ENCODE measurements around the gene XPC. TPM values are rescaled to one million over a fixed set of nuclear protein-coding genes. Genes with fewer than 3 reads are reported as not detected.

The XPC gene
- total RNA-seq, 1 donor from 2014 or later: 13.4 TPM

DNA sequence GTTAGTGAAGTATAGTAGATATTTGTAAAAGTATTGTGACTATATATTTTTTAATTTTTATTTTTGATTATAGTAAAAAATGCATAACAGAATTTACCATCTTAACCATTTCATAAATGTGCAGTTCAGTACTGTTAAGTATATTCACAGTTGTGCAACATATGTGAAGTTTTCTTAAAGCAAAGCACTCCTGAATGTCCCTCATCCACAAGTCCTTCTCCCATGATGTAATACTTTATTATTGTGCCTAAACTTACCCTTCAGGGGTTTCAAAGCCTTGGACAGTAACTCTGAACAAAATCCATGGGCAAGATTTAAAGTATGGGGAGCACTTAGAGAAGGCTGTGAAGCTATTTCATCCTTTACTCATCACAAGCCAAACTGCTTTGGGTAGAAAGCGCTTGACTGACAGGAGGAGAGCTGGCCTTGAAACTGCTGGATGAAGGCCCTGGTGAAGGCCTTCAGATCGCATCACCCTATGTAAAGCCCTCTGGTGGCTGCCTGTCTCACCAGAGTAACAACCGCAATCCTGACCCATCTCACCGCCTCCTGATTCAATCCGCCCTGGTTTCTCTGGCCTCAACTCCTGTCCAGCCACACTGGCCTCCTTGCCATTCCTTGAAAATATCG lies 28.3 kb upstream of the XPC start:
- ATAC-seq: no peak

GRCh38 chr3:14204515-14205284 lies 26.3 kb upstream of the XPC start:
- no peak for ATAC-seq

DNA sequence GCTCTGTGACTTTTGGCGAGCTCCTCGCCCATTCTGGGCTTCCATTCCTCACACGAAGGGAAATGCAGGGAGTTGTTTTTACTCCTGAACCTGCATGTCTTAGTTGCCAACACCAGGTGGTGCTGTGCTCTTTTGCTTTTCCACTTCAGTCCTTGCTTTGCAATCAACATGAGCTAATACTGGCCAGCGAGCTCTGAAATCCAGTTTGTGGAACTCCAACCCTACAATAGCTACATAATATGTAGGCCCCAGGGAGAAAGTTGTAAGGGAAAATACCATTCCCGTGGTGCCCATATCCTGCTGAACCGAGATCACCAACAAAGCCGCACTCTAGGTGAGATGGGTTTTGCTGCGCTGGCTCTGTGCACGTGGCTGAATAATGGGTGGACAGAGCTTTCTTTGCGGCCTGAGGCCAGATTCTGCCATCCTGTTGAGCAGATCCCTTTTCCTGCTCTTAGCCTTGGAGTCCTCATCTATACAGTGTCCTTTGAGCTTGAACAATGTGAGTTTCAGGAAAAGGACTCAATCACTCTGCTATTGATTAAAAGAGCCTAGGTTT lies 25.2 kb upstream of the XPC start:
- peak; percentile 72 for ATAC-seq

DNA sequence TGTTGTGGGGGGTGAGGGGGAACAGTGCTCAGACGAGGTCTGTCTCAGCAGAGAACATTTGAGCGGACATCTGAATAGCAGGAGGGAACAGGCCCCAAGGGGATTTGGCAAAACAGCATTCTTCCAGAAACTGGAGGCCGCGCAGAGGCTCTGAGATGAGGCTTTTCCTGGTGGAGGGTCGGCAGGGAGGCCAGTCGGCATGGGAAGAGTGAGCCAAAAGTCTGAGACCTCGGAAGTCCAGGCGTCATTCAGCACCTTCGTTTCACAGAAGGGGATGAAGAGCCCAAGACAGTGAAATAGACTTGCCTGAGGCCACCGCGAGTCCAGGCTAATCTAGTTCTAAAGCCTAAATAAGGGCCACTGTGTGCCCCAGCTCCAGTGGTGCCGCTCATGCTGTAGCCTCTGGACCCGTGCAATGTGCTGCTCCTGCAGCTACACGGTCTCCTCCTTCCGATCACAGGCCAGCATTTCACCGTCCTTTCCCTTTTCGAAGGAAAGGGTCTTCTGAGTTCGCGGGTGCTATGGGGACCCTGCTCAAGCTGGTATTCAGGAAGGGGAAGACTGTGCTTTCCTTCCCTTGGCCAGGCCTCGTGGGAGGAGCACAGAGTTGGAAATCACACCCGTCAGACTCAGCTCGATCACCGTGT lies 24.6 kb upstream of the XPC start:
- no peak for ATAC-seq

DNA sequence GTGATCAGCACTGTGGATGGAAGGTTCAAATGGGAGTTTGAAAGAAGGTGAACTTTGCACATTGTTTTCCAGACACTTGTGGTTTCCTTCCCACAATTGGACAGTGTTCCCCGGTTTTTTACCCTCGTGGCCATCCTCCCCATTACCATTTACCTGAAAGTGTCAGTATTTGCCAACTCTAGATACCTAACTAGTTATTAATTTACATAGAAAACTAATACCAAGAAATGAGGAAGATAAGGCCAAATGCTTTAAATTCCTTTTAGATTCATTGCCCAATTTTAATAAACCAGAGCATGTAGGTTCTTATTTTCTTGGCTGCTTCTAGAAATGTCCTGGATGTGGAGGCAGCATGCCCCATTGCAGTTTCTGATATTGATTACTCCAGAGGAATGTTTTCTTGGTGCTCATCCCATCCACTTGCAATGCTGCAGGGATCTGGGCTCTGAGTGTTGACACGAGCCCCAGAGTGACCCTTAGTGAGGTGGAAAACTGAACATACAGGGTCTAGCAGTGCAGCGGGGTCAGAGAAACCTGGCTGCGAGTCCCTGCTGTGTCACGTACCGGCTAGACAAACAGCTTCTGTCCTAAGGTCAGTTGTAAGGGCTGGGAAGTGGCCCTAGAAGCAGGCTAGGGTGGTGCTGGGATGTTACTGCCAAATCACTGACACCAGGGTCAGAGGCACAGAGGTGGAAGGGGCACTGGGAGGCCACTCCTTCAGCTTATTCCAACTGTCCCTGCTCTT lies 23.7 kb upstream of the XPC start:
- ATAC-seq: no peak

DNA sequence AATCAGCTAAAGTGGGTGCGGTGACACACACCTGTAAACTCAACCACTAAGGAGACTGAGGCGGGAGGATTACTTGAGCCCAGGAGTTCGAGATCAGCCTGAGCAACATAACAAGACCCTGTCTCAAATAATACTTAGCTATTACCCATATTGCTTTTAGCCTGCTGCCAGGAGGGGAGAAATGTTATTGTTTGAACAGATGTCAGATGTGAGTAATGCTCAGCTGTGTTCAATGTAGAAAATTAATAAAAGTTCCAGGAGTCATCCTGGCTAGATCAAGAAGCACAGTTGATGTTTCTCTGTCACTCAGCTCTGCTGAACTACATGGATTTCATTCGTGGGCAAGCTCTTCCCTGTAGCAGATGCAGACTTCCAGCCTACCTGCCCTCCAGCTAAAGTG lies 22.4 kb upstream of the XPC start:
- no peak for ATAC-seq

GRCh38 chr3:14200276-14200675 lies 21.9 kb upstream of the XPC start:
- no peak for ATAC-seq

GRCh38 chr3:14199641-14200040 lies 21.2 kb upstream of the XPC start:
- ATAC-seq: peak; percentile 94

DNA sequence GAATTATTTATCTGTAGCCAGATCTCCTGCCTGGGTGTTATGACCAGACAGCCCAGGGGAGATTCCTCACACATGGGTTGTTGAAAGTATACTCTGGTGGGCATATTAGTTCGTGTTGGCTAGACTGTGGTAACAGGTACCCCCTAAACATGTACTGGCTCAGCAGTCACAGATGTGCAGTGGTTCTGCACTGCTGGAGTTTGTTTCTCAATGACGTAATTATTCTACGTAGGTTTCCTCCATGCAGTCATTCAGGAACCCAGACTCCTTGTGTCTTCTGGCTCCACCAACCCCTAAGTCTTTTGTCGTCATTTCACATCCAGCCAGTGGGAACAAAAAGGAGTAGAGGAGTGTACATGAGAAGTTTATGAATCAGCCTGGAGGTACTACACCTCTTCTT lies 16.5 kb upstream of the XPC start:
- no peak for ATAC-seq

DNA sequence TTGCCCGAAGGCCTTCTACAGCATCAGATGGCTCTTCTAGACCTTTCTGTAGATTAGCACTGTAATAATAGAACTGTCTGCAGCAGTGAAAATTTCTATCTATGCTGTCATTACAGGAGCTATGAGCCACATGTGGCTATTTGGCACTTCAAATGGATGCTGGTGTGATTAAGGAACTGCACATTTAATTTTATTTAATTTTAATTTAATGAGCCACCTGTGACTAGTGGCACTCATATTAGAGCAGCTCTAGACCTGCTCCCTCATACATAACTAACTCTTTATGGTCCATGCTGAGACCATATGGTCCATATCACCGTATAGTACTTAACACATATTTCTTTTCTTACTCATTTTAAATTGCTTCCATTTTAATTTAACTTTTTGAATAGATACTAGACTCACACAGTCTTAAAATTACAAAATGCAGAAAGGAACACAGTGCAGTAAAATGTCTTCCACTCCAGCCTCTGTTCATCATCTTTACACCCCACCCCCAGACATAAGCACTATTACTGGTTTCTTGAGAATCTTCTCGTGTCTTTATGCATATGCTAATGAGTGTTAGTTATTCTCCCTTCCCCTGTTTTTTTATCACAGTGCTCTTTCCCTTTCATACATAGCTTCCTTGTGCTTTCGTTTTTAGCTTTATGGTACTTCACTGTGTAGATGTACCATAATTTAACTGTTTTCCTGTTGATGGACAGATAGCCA lies 9.8 kb upstream of the XPC start:
- ATAC-seq: no peak

DNA sequence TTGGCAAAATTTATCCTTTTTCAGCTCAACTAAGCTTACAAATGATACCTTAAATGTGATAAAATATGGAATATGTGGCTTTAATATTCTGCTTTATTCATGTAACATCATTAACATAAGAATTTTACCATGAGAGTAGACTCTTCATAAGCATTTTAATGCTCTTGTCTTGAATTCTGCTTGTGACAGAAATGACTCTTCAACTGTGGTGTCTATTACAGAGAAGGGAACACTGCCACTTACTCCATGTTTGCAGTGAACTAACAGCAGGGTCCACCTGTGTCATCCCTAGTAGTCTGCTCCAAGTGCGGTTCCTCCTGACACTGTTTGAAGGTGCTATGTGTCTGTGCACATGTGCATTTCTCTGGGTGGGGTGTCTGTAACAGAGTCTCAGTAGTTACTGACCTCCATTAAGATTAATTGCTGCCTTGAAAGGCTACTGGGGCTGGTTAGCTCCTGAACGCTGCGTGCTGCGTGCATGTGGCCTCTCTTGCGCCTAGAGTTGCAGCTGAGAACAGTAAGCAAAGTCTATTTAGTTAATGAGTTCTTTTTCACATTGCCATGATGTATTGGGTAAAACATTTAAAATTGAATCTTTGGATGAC lies 8.6 kb upstream of the XPC start:
- no peak for ATAC-seq

DNA sequence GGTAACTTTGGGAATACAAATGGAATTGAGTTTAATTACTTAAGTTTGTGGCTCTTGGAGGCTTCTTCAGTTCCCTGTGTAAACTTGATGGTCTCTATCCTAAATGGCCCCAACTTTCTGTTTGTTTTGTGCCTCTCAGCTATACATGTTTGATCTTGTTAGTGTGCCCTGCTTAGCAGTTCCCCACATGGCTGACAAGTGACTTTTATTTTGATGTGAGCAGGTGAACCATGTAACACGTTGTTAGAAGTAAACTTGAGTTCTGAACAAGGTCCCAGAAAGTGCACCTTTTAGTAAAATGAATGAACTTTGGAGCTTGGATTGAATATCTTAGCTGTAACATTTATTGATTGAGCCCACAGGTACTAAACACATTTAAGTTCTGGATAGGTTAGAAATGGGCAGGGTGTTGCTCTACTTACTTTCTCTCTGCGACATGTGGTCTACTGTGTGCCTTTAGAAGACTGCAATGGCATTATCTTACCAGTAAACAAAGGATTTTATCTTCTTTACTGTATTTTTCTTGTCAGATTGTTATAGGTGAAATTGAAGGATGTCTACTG lies 4.7 kb upstream of the XPC start:
- no peak for ATAC-seq

- no peak for ATAC-seq
Measured at GRCh38 chr3:14181253-14181652, 2.9 kb upstream of the XPC start.

DNA sequence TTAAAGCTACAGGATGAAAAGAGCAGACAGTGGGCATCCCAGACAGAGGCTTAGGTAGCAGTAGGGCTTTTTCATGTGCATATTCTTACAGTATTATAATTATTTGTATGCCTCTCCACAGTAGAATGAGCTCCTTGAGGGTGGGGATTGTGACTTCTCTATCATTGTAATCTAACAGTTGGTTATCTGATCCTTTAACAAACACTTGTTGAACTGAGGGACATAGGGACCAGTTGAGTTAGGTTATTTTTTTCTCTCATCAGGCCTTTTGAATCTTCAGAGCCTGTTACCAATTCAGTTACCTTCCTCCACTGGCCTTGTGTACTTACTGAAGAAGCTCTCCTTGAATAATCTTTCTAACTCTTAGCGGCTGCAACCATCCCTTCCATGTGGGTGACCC lies 1.4 kb upstream of the XPC start:
- no peak for ATAC-seq

DNA sequence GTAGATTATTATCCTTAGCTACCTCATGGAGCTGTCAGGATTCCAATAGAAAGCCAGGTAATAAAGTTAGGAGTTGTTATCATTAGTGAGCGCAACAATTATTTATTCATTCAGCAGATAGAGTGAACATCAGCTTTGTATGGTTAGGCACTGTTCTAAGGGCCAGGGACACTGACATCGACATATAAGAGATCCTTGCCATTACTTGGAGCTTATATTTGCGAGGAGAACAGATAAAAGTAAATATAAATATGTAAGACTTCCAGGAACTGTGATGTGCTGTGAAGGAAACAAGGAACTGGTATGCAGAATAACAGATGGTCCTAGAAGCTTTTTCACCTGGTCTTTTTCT lies 689 bp upstream of the XPC start:
- ATAC-seq: no peak

DNA sequence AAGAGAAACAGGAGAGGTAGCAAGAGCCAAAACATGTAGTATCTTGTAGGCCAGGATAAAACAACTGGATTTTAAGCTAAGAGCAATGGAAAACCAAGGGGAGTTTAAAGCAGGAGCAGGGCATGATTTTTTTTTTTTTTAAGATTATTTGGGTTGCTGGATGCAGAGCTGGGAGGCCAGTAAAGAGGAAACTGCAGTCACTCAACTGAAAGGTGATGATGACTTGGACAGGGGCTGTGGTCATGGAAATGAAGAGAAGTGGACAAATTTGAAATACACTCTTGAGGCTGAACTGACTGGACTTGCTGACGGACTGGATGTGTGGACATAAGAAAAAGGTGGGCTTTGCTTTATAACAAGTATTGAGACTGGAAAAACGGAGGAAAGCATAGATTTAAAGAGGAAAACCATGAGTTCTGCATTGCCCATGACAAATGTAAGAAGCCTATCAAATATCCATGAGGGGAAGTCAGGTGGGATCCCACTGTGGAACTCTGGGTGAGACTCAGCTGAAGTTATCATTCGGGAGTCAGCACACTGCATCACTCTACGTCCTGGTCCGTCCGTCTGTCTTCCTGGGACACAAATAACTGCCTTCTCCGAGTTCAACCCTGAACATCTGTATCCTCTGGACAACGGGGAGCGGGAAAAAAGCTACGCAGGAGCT lies 688 bp downstream of the XPC start:
- ATAC-seq: peak; percentile 25

DNA sequence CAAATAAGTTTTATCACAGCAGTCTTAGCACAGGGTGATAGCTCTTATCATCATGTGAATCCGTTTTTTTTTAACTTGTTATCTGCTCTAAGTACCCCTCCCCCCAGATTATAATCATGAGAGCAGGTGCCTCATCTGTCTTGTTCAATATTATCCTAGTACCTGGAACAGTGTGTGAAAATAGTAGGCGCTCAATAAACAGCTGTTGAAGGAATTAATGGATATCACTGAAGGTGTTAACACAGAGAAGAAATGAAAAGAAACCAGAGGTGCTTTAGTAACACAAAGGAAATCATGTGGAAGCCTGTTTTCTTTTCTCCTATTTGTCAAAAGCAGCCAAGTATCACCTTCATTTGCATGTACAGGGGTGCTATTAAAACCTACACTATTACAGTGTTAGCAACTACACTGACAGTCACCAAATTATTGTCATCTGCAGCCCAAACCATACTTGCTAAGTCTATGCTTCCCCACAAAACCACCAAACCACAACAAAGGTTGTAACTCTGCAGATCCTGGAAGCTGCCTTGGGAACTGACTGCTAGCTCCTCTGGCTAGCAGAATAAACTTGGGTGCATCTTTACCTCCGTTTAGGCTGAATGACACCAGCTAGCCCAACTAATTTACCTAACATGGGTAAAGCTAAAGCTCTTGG lies 2.9 kb downstream of the XPC start:
- ATAC-seq: no peak

DNA sequence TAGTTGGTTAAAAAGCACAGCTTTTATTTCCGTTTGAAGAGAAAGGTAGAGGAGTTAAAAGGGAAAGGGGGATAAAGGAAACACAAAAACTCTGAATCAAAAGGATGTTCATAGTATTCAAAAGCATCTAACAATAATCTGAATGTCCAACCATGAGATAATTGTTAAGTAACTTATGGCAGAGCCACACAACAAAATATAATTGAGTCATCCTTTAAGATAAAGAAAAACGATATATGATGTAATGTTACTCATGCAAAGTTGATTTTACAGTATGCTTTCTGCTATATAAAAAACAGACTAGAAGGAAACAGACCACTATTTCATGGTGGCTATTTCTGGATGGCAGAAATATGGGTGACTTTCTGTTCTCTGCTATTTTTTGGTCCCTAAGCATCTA lies 3.9 kb downstream of the XPC start:
- no peak for ATAC-seq

- no peak for ATAC-seq
Measured at GRCh38 chr3:14172496-14172895, 5.9 kb downstream of the XPC start.

DNA sequence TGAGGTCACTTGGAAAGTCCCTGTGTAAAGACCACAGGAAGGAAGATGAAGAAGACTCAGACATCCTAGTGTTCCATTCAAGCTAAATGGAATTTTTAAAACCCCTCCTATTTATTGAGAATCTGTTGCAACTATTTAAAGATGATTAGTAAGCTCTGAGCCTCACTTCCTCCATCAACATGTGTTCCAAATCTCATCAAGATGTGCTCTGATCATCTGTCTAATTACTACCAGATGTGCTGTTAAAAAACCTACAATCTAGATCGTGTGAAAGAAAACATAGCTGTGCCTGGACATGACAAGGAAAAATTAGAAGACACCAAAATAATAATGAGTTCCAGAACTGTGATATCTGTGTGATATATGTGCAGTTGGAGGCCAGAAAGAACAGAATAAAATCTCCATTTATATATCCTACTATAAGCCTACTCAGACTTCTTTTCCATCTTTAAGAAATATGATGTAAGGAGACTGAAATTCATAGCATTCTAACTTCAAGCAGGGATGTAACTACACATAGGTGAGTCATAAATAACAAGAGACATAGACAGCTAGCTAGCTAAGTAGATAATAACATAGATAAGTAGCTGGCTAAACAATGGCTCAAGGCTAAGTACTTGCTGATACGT lies 7.8 kb downstream of the XPC start:
- ATAC-seq: no peak
